Small intestine (tissue), 7 donors: Measurements from ENCODE around the gene NOS2. TPM values are rescaled to one million over a fixed set of nuclear protein-coding genes. Genes with fewer than 3 reads are reported as not detected.

Source experiments
- DNase-seq, 2 donors: peaks; one replicate each; pipeline versions ENCODE4 v3.0.0 to v3.0.0-alpha.2; 2013
- FAIRE-seq: peaks from 2 replicates; lab custom pipeline; 2012; peaks lifted over from hg19 to GRCh38; lab: Jason Lieb, UNC
- H3K27ac ChIP-seq, 3 donors: one replicate each; pipeline ENCODE4 v1.5.1; 2013; ENCODE audit warnings: low read length in 2 of 3, mild to moderate bottlenecking in 2 of 3, control low read depth in 1 of 3, inconsistent platforms in 1 of 3, low read depth in 1 of 3, moderate library complexity in 1 of 3
- H3K27me3 ChIP-seq, 3 donors: one replicate each; pipeline ENCODE4 v1.6.1; 2013; ENCODE audit warnings: low read length in 3 of 3, inconsistent platforms in 1 of 3; ENCODE audit not compliant: control insufficient read depth in 3 of 3, insufficient read depth in 3 of 3
- H3K36me3 ChIP-seq, 3 donors: one replicate each; pipeline ENCODE4 v1.6.1; 2013; ENCODE audit warnings: low read length in 3 of 3, inconsistent platforms in 1 of 3, low read depth in 1 of 3, mild to moderate bottlenecking in 1 of 3, moderate library complexity in 1 of 3; ENCODE audit not compliant: control insufficient read depth in 3 of 3, insufficient read depth in 2 of 3
- H3K4me1 ChIP-seq, 3 donors: one replicate each; pipeline ENCODE4 v1.6.1; 2013; ENCODE audit warnings: low read length in 2 of 3, inconsistent platforms in 1 of 3, low read depth in 1 of 3, mild to moderate bottlenecking in 1 of 3, moderate library complexity in 1 of 3; ENCODE audit not compliant: control insufficient read depth in 3 of 3, insufficient read depth in 2 of 3
- H3K4me3 ChIP-seq, 3 donors: one replicate each; pipeline ENCODE4 v1.5.1; 2013; ENCODE audit warnings: low read length in 3 of 3, control low read depth in 1 of 3, inconsistent platforms in 1 of 3, low read depth in 1 of 3, mild to moderate bottlenecking in 1 of 3, moderate library complexity in 1 of 3
- H3K9me3 ChIP-seq, 2 donors: one replicate each; pipeline ENCODE4 v1.6.1; 2013; ENCODE audit warnings: low read depth in 1 of 2, low read length in 1 of 2; ENCODE audit not compliant: control insufficient read depth in 2 of 2, insufficient read depth in 1 of 2
- WGBS, 3 donors: extraction: QIAGEN DNeasy Blood & Tissue Kit; methylation state at CpG; one replicate each; pipeline ENCODE4 v1.1.7; 2013; 5-methylcytosine and 5-hydroxymethylcytosine counted together
- polyA plus RNA-seq, 4 donors: library from polyadenylated mRNA; stranded (reverse) in 3 of 4; unstranded in 1 of 4; fragments of 200-250 nt in 3 of 4; fragments of 120-200 nt in 1 of 4; gene quantifications; one replicate each; pipeline versions ENCODE4 v1.2.1 to v1.2.3, GENCODE V29; 2013
- donor health status: healthy with polysubstance abuse.
- donor health status: control.
- donor health status: control.
- donor health status: Bipolar disorder and iron deficiency.
- donor health status: healthy.

NOS2 gene
- polyA plus RNA-seq, 4 donors: 0.22 to 29.9 (median 0.93) TPM

- DNase-seq: peak in 1 of 2 donors; percentile 64
- H3K9me3 ChIP-seq: no peaks in the 10 kb centered on the region
- no peak overlapping the region for H3K27ac ChIP-seq
- no peaks in the 10 kb centered on the region for H3K36me3 ChIP-seq
- WGBS, 3 donors: 5 to 12% (median 8%) methylated on average over 46 to 58 of the region's 58 CpGs
- FAIRE-seq: no peak
- H3K4me1 ChIP-seq: peaks cover 0 to 26% (median 2%) of the 10 kb centered on the region in 3 donors
- H3K27me3 ChIP-seq: peaks cover 0 to 5% (median 0%) of the 10 kb centered on the region in 3 donors
- peak overlapping the region in 2 of 3 donors; percentile 31 to 34 for H3K4me3 ChIP-seq
Measured at GRCh38 chr17:27793168-27793905, 7.0 kb downstream of the NOS2 start.

GRCh38 chr17:27792095-27792494, 8.2 kb downstream of the NOS2 start:
- H3K4me1 ChIP-seq: peaks cover 0 to 21% (median 2%) of the 10 kb centered on the region in 3 donors
- peaks cover 0 to 5% (median 0%) of the 10 kb centered on the region in 3 donors for H3K27me3 ChIP-seq
- no peak for DNase-seq
- FAIRE-seq: no peak
- H3K9me3 ChIP-seq: no peaks in the 10 kb centered on the region
- no peak overlapping the region for H3K4me3 ChIP-seq
- WGBS, 3 donors: 47 to 57% (median 50%) methylated on average over 3 of the region's 3 CpGs
- no peak overlapping the region for H3K27ac ChIP-seq
- no peaks in the 10 kb centered on the region for H3K36me3 ChIP-seq

- H3K36me3 ChIP-seq: no peaks in the 10 kb centered on the region
- H3K27me3 ChIP-seq: peaks cover 0 to 2% (median 0%) of the 10 kb centered on the region in 3 donors
- no peak overlapping the region for H3K27ac ChIP-seq
- H3K4me1 ChIP-seq: peaks cover 0 to 7% (median 0%) of the 10 kb centered on the region in 3 donors
- FAIRE-seq: no peak
- no peaks in the 10 kb centered on the region for H3K9me3 ChIP-seq
- no peak for DNase-seq
- WGBS, 3 donors: 67 to 80% (median 77%) methylated on average over 3 of the region's 3 CpGs
- H3K4me3 ChIP-seq: no peak overlapping the region
Measured at GRCh38 chr17:27788919-27789318, 11.4 kb downstream of the NOS2 start.

GRCh38 chr17:27783440-27784350, 16.6 kb downstream of the NOS2 start:
- H3K27ac ChIP-seq: no peak overlapping the region
- no peaks in the 10 kb centered on the region for H3K4me1 ChIP-seq
- no peaks in the 10 kb centered on the region for H3K27me3 ChIP-seq
- FAIRE-seq (no peak), DNase-seq (no peak)
- no peak overlapping the region for H3K4me3 ChIP-seq
- H3K9me3 ChIP-seq: no peaks in the 10 kb centered on the region
- H3K36me3 ChIP-seq: peaks cover 0 to 2% (median 0%) of the 10 kb centered on the region in 3 donors
- 82 to 85% (median 83%) methylated on average over 9 of the region's 9 CpGs for WGBS, 3 donors

GRCh38 chr17:27782791-27783206, 17.5 kb downstream of the NOS2 start:
- no peak for DNase-seq
- Histone ChIP-seq H3K4me3 (no peak overlapping the region), H3K27ac (no peak overlapping the region), H3K27me3 (no peaks in the 10 kb centered on the region), H3K36me3 (peaks cover 0 to 2% (median 0%) of the 10 kb centered on the region in 3 donors), H3K9me3 (no peaks in the 10 kb centered on the region), H3K4me1 (no peaks in the 10 kb centered on the region)
- FAIRE-seq: no peak
- WGBS, 3 donors: 71 to 88% (median 80%) methylated on average over 7 of the region's 7 CpGs

GRCh38 chr17:27780828-27781404, 19.4 kb downstream of the NOS2 start:
- no peak for FAIRE-seq
- no peak for DNase-seq

GRCh38 chr17:27780092-27780827, 20.1 kb downstream of the NOS2 start:
- H3K27ac ChIP-seq: no peak overlapping the region
- no peaks in the 10 kb centered on the region for H3K4me1 ChIP-seq
- no peak for FAIRE-seq
- peaks cover 0 to 2% (median 0%) of the 10 kb centered on the region in 3 donors for H3K36me3 ChIP-seq
- WGBS, 3 donors: 84% methylated on average over 8 of the region's 8 CpGs
- H3K4me3 ChIP-seq: no peak overlapping the region
- no peak for DNase-seq
- H3K9me3 ChIP-seq: no peaks in the 10 kb centered on the region
- no peaks in the 10 kb centered on the region for H3K27me3 ChIP-seq

More at GRCh38 chr17:27780828-27781404, 19.4 kb downstream of the NOS2 start:
- Histone ChIP-seq H3K27ac (no peak overlapping the region), H3K9me3 (no peaks in the 10 kb centered on the region), H3K4me3 (no peak overlapping the region), H3K4me1 (no peaks in the 10 kb centered on the region), H3K27me3 (no peaks in the 10 kb centered on the region), H3K36me3 (peaks cover 0 to 2% (median 0%) of the 10 kb centered on the region in 3 donors)
- 90 to 92% (median 91%) methylated on average over 17 to 20 of the region's 20 CpGs for WGBS, 3 donors
